Progenitor cell of endocrine pancreas (in vitro differentiated cells): ENCODE data around the gene KRTAP10-4. TPM values are rescaled to one million over a fixed set of nuclear protein-coding genes. Genes with fewer than 3 reads are reported as not detected.

Experiments
- DNase-seq: peaks from one replicate; pipeline ENCODE4 v3.0.0; 2021; ENCODE audit warnings: low spot score; ENCODE audit not compliant: unreplicated experiment
- H3K27ac Mint-ChIP-seq: 2 replicates; pipeline ENCODE4 v1.8.0; 2021; ENCODE audit warnings: mild to moderate bottlenecking, moderate library complexity, mixed read lengths
- H3K27me3 Mint-ChIP-seq: 2 replicates; pipeline ENCODE4 v1.8.0; 2021; ENCODE audit warnings: mixed read lengths
- H3K36me3 Mint-ChIP-seq: 2 replicates; pipeline ENCODE4 v1.8.0; 2022; ENCODE audit warnings: mixed read lengths; ENCODE audit not compliant: insufficient read depth
- H3K4me1 Mint-ChIP-seq: 2 replicates; pipeline ENCODE4 v1.8.0; 2021; ENCODE audit warnings: low read depth, mixed read lengths
- H3K4me3 Mint-ChIP-seq: 2 replicates; pipeline ENCODE4 v1.8.0; 2021; ENCODE audit warnings: low read depth, mild to moderate bottlenecking, moderate library complexity, mixed read lengths
- H3K9me3 Mint-ChIP-seq: 2 replicates; pipeline ENCODE4 v1.8.0; 2021; ENCODE audit warnings: low read depth, mixed read lengths
- total RNA-seq: library from RNA; stranded (reverse); gene quantifications from 2 replicates; pipeline ENCODE4 v1.2.1, GENCODE V29; 2021
- TF ChIP-seq, protein P1 (sequence below): fragments of 200-600 bp; sonication (generic); IDR thresholded peaks from one replicate; pipeline ENCODE4 v1.5.0; 2021; ENCODE audit warnings: antibody characterized with exemption, mild to moderate bottlenecking; ENCODE audit not compliant: unreplicated experiment

Gene KRTAP10-4
- total RNA-seq, 1 donor from 2014 or later: not detected

DNA sequence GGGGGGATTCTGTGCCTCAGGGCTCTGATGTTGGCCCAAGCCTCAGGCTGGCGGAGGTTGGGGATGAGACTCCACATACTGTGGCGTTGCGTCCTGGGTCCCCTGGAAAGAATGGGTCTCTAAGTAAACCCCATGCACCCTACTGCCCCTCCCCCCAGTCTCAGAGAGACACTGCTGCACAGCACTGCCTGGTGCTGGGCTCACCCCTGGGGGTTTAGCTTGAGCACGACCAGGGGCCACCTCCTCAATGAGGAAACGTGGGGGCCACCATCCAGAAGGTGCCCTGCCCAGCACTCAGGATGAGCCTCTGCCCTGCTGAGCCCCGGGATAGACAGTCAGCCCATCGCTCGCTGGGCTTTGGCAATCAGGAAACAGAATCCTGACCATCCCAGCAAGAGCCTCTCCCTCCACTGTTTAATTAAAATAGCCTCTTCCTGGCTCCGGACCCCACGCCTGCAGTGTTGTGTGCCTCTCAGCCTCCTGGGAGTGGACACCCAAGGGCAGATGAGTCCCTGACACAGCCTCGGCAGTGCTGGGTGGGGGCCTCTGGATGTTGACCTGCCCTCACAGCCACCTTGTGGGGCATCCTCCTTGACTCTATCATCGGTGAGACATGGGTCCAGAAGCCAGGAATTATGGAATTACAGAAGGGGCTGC, 3.5 kb upstream of the KRTAP10-4 start:
- no peak for DNase-seq

DNA sequence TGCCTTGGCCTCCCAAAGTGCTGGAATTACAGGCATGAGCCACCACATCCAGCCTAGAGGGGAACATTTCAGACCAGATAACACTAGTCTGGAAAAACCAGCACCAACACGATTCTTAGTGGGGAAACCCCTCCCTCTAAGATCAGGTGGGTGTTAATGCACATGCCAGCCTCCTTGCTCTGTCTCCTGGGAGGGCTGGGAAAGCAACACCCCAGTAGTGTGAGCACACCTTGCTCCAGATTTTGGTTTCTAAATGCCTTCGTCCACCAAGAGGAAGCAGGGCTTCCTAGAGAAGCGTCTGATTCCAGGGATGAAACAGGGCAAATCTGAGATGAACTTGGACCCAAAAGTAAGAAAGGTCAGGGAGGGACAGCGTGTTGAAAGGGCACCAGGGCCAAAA, 2.2 kb upstream of the KRTAP10-4 start:
- TF ChIP-seq, protein P1, sequence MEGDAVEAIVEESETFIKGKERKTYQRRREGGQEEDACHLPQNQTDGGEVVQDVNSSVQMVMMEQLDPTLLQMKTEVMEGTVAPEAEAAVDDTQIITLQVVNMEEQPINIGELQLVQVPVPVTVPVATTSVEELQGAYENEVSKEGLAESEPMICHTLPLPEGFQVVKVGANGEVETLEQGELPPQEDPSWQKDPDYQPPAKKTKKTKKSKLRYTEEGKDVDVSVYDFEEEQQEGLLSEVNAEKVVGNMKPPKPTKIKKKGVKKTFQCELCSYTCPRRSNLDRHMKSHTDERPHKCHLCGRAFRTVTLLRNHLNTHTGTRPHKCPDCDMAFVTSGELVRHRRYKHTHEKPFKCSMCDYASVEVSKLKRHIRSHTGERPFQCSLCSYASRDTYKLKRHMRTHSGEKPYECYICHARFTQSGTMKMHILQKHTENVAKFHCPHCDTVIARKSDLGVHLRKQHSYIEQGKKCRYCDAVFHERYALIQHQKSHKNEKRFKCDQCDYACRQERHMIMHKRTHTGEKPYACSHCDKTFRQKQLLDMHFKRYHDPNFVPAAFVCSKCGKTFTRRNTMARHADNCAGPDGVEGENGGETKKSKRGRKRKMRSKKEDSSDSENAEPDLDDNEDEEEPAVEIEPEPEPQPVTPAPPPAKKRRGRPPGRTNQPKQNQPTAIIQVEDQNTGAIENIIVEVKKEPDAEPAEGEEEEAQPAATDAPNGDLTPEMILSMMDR: no peak
- Mint-ChIP-seq H3K4me3 (no peak overlapping the region), H3K27ac (no peak overlapping the region), H3K4me1 (peaks cover 3% of the 10 kb centered on the region), H3K9me3 (peaks cover 10% of the 10 kb centered on the region), H3K27me3 (no peaks in the 10 kb centered on the region), H3K36me3 (no peaks in the 10 kb centered on the region)
- DNase-seq: no peak

More for the DNA sequence above, 3.5 kb upstream of the KRTAP10-4 start:
- Mint-ChIP-seq H3K4me3 (no peak overlapping the region), H3K36me3 (no peaks in the 10 kb centered on the region), H3K27ac (no peak overlapping the region), H3K4me1 (peaks cover 3% of the 10 kb centered on the region), H3K9me3 (peaks cover 10% of the 10 kb centered on the region), H3K27me3 (no peaks in the 10 kb centered on the region)
- TF ChIP-seq, protein P1: no peak

DNA sequence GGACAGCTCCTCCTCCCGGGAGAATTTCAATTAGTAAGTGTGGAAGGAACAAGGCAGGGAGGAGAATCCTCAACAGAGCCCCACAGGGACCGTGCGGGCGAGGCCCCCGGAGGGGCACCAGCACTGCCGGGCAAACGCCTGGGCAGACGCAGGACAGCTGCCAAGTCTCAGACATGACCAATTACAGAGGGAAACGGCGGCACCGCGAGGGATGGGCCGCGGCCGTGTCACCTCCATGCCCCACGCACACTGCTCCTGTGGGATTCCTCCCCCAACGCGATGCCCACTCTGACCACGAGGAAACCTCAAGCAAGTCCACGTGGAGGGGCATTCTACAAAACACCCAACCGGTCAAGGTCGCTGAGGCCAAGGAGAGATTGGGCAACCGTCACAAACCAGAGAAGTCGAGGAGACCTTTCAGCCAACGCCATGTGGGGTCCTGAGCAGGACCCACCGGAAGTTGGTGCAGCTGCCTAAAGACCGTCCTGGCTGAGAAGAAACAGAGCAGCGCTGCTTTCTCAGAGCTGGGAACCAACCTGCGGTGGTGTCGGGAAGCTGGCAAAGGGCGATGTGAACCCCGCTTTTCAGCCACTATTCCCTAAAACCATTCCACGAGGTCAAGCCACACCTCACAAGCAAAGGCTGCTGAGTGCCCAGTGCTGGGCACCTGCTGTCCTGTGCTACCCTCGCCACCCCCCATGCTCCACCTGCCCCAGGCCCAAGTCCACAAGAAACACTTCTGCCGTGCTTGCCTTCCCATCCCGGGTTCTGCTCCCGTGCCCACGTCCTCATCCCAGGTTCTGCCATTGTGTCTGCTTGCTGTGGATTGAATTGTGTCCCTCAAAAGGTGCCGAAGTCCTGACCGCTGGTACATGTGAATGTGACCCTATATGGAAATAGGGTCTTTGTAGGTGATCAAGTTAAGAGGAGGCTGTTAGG, 1.4 kb upstream of the KRTAP10-4 start:
- no peaks in the 10 kb centered on the region for H3K36me3 Mint-ChIP-seq
- DNase-seq: no peak
- H3K27ac Mint-ChIP-seq: no peak overlapping the region
- no peak overlapping the region for H3K4me3 Mint-ChIP-seq
- TF ChIP-seq, protein P1: no peak
- H3K27me3 Mint-ChIP-seq: no peaks in the 10 kb centered on the region
- peaks cover 3% of the 10 kb centered on the region for H3K4me1 Mint-ChIP-seq
- peaks cover 15% of the 10 kb centered on the region for H3K9me3 Mint-ChIP-seq

DNA sequence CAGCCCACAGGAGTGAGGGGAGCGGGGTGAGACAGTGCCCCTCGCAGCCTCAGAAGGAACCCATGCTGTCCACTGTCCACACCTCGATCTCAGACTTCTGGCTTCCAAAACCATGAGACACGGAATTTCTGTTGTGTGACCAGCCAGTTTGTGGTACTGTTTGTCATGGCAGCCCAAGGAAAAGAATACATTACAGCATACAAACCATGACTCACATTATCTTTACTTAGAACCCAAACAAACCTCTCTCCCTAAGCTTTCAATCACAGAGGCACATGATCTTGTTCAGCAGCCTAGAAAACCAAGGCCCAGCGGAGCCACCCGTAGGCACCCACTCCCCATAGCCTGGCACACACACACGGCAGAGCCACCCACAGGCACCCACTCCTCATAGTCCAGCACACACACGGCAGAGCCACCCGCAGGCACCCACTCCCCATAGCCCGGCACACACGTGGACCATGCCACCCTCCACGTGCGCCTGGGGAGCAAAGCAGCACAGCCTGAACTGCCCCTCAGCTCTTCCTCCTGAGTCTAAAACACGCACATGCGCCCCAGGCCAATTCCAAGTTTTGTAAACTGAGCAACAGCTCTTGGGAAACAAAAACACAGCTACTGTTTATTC, 458 bp upstream of the KRTAP10-4 start:
- DNase-seq: no peak
- Mint-ChIP-seq H3K27me3 (no peaks in the 10 kb centered on the region), H3K27ac (peak overlapping the region; percentile 51), H3K36me3 (no peaks in the 10 kb centered on the region), H3K4me3 (no peak overlapping the region), H3K9me3 (peaks cover 21% of the 10 kb centered on the region), H3K4me1 (peaks cover 3% of the 10 kb centered on the region)
- TF ChIP-seq, protein P1: no peak
